Mucosa of descending colon (tissue), 3 donors: ENCODE results near the gene ITPK1. TPM values are rescaled to one million over a fixed set of nuclear protein-coding genes. Genes with fewer than 3 reads are reported as not detected.
A peak's percentile ranks its signal among the peaks of the same experiment; 100 is the strongest.

ENCODE experiments used
- ATAC-seq: fragments of 200-7000 bp; cut with Tn5 transposase; one replicate; pipeline ENCODE4 v1.9.1; 2020; ENCODE audit warnings: mild to moderate bottlenecking, moderate library complexity
- DNase-seq, 3 donors: peaks; one replicate each; pipeline ENCODE4 v3.0.0-alpha.2; 2020
- H3K36me3 ChIP-seq: fragments of 200-600 bp; one replicate; pipeline ENCODE4 v1.8.0; 2021; ENCODE audit warnings: low read depth, mild to moderate bottlenecking
- H3K4me1 ChIP-seq: fragments of 200-600 bp; one replicate; pipeline ENCODE4 v1.8.0; 2021; ENCODE audit warnings: low read depth, mild to moderate bottlenecking
- H3K4me3 ChIP-seq: fragments of 200-600 bp; one replicate; pipeline ENCODE4 v1.8.0; 2021; ENCODE audit warnings: mild to moderate bottlenecking
- H3K9me3 ChIP-seq: fragments of 200-600 bp; one replicate; pipeline ENCODE4 v1.8.0; 2021; ENCODE audit warnings: mild to moderate bottlenecking
- CTCF ChIP-seq: fragments of 200-600 bp; IDR thresholded peaks from one replicate; pipeline ENCODE4 v1.8.0; 2022; ENCODE audit warnings: antibody characterized with exemption, mild to moderate bottlenecking
- intact Hi-C, 2 donors: fragments of 100-400 bp; cut with DNase I in 1 of 2; cut with micrococcal nuclease in 1 of 2; formaldehyde crosslinking; loops; one replicate each; pipeline versions ENCODE4 v1.11.0 to v1.11.1; 2022; cut with DNase I, micrococcal nuclease
- total RNA-seq, 3 donors: library from RNA; stranded (reverse); fragmentation: NEBNext Ultra II Directional in 2 of 3; extraction: Animal tissue kit (Norgen Biotek cat#: 25700) in 2 of 3; gene quantifications; one replicate each; pipeline versions ENCODE4 v1.2.1 to v1.2.4, GENCODE V29; 2021 to 2023
- donor health status: DM: no; HTN: no; CAD: no; lungs with moderate emphysema.
- donor health status: DM: no; HTN: no; CAD: no.
- donor health status: DM: no; HTN: yes; CAD: no.

The ITPK1 gene
- total RNA-seq, 3 donors from 2014 or later, result 134 to 165 (median 152) TPM

DNA sequence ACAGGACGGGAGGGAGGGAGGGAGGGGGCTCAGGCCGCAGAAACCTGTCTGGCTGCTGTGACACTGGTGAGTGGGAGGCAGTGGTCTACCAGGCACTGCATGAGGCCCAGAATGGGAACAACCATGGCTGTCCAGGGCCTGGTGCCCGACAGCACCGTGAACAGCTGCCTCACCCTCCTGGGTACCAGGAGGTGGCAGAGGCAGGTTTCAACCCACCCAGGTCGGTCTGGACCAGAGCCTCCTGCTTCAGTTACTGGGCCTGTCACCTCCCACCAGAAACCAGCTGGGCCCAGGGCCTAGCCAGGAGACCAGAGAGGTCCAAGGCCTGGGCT, 80.2 kb downstream of the ITPK1 start:
- H3K4me3 ChIP-seq, result no peak overlapping the region
- DNase-seq, result peak in 1 of 3 donors; percentile 33
- H3K9me3 ChIP-seq, result no peaks in the 10 kb centered on the region
- no peak for TF ChIP-seq CTCF
- no peak for ATAC-seq
- intact Hi-C loops, result no loop called here
- H3K36me3 ChIP-seq, result no peaks in the 10 kb centered on the region
- H3K4me1 ChIP-seq, result peaks cover 46% of the 10 kb centered on the region

DNA sequence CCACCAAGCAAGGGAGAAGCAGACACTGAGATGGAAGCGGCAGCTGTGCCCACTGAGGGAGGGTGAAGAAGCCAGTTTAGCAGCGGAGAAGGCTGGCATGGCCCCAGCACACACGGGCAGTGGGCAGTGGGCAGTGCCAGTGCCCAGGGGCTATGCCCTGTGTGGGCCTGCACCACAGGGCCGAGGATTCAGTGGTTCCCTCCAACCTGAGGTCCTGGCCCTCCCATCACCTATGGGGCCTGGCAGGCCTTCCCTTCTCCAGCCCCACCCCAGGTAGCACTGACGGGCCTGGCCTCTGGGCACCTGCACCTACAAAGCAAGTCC, 81.1 kb downstream of the ITPK1 start:
- no peak for ATAC-seq
- intact Hi-C loops, result no loop called here

DNA sequence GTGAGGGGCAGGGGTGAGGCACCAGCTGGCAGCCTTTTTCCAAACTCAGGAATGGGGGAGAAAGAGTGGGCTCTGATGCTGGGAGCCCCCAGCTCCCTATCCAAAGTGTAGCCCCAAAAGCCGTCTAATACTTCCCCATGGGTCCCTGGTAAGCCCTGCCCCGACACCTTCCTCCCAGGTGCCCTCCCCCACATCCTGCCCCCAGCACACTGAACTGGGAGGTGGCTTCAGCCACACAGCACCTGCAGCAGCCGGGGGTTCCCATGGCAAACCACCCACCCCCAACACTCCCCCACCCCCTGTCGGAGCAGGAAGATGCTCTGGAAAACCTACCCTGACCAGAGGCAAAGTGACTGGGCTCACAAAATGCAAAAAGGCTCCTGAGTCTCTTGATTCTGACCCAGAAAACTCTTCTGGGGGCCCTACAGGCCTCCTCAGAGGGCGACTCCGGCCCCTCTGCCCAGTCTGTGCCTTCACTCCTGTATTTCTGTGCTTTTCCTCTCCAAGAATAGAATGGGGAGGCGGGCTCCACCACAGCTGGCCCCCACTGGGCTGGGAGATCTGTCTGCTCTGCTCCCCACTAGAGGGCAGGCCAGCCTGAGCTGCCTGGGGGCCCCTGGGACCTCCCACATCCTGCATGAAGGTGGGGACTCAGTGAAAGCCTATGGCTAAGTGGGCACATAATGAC, 81.6 kb downstream of the ITPK1 start:
- Histone ChIP-seq H3K4me1 (peaks cover 33% of the 10 kb centered on the region), H3K9me3 (no peaks in the 10 kb centered on the region), H3K4me3 (no peak overlapping the region), H3K36me3 (no peaks in the 10 kb centered on the region)
- ATAC-seq (peak; percentile 57), DNase-seq (peak in 1 of 3 donors; percentile 65)
- TF ChIP-seq CTCF, result no peak
- intact Hi-C loops, result no loop called here

More for the DNA sequence above, 81.1 kb downstream of the ITPK1 start:
- H3K4me3 ChIP-seq, result no peak overlapping the region
- no peak for TF ChIP-seq CTCF
- H3K4me1 ChIP-seq, result peaks cover 37% of the 10 kb centered on the region
- H3K36me3 ChIP-seq, result no peaks in the 10 kb centered on the region
- DNase-seq, result no peak
- no peaks in the 10 kb centered on the region for H3K9me3 ChIP-seq

GRCh38 chr14:93033084-93033982, 82.4 kb downstream of the ITPK1 start:
- ATAC-seq, result peak; percentile 14
- peak in 1 of 3 donors; percentile 35 for DNase-seq
- peaks cover 33% of the 10 kb centered on the region for H3K4me1 ChIP-seq
- intact Hi-C loops, result no loop called here
- no peaks in the 10 kb centered on the region for H3K36me3 ChIP-seq
- no peak overlapping the region for H3K4me3 ChIP-seq
- no peak for TF ChIP-seq CTCF
- no peaks in the 10 kb centered on the region for H3K9me3 ChIP-seq

DNA sequence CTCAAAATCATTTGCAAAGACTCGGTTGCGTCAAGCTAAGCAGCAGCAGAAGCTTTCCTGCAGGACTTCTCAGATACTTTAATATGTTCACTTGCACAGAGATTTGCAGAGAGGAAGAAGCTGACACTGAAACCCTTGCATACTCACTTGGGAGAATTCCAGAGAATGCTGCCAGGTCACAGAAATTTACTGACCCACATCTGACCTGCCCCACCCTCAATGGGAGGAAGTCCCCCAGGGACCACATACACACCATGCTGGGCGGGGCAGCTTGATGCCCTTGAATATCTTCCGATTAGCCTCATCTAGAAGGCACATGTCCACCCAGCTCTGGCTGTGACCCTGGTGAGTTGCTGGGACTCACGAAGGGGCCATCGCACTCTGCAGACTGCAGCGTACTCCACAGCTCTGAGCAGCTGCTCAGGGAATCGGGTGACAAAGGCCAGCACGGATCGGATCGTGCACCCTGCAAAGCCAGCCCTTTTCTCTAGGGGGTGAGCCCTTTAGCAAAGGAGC, 83.2 kb downstream of the ITPK1 start:
- intact Hi-C loops, result no loop called here
- H3K4me1 ChIP-seq, result peaks cover 33% of the 10 kb centered on the region
- ATAC-seq (peak; percentile 24), DNase-seq (no peak)
- H3K9me3 ChIP-seq, result no peaks in the 10 kb centered on the region
- no peak for TF ChIP-seq CTCF
- H3K4me3 ChIP-seq, result no peak overlapping the region
- H3K36me3 ChIP-seq, result no peaks in the 10 kb centered on the region
